ENCODE results near the gene TAOK2. TPM values are rescaled to one million over a fixed set of nuclear protein-coding genes. Genes with fewer than 3 reads are reported as not detected.
A peak's percentile ranks its signal among the peaks of the same experiment; 100 is the strongest.

Gene TAOK2
- total and polyA plus RNA-seq, 2 of the 13 experiments (the other 11 are each of a cell fraction or from before 2014, with no cell fraction given), result 17.4 to 43.2 TPM

DNA sequence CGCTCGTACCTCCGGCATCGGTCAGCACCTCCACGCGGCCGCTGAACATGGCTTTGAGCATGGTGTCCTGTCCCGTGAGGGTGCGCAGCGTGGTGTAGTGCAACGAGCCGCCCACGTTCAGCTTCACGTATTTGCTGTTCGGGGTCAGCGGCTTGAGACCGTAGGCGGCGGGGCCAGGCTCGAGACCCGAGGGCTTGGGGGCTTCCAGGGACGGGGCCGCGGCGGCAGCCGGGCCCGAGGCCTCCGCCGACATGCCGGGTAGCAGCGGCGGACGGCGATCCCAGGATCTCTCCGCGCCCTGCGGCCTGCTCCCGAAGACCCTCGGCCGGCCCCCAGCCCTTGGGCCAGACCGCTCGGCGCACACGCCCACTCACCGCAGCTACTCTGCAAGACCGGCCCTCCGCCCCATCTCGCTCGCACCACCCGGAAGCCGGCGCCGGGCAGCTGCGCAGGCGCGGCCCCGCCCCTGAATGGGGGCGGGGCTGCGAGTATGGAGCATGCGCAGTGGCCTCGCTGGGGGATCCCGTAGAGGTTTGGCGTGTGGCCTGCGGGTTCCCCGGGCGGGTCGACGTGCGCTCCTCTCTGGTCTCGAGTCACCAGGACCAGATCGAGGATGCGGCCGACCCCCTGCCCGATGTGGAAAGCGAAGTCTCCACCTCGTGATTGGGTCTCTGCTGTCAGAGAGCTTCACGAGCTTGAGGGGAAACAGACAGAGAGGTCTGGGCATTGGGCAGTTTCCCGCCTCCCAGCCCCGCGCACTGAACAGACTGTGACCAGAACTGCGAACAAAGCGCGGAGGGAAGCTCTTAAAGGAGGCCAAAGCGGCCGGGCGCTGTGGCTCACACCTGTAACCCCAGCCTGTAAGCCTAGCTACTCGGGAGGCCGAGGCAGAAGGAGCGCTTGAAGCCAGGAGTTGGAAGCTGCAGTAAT, 47.6 kb upstream of the TAOK2 start, which contains the start of gene KCTD13 (continued):
- TF ChIP-seq, protein P1, sequence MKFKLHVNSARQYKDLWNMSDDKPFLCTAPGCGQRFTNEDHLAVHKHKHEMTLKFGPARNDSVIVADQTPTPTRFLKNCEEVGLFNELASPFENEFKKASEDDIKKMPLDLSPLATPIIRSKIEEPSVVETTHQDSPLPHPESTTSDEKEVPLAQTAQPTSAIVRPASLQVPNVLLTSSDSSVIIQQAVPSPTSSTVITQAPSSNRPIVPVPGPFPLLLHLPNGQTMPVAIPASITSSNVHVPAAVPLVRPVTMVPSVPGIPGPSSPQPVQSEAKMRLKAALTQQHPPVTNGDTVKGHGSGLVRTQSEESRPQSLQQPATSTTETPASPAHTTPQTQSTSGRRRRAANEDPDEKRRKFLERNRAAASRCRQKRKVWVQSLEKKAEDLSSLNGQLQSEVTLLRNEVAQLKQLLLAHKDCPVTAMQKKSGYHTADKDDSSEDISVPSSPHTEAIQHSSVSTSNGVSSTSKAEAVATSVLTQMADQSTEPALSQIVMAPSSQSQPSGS (CRISPR knock-in tag; IDR thresholded peaks at IDR 0.05), result peak; percentile 47
- TF ChIP-seq ZNF569 (CRISPR knock-in tag; IDR thresholded peaks at IDR 0.05; ENCODE audit: borderline replicate concordance) (peak; percentile 84; the same call in 1 of the 2 replicates), MYNN (CRISPR knock-in tag; IDR thresholded peaks at IDR 0.05; ENCODE audit: low read depth) (peak; percentile 93), ZNF644 (CRISPR knock-in tag; IDR thresholded peaks at IDR 0.05; ENCODE audit: low read depth) (no peak), STAT5B (CRISPR knock-in tag; IDR thresholded peaks at IDR 0.05) (no peak), ZNF552 (CRISPR knock-in tag; IDR thresholded peaks at IDR 0.05; ENCODE audit: borderline replicate concordance) (no peak; the same call in 1 of the 2 replicates), ZFP1 (CRISPR knock-in tag; IDR thresholded peaks at IDR 0.05) (no peak), ZNF75D (CRISPR knock-in tag; IDR thresholded peaks at IDR 0.05; ENCODE audit: borderline replicate concordance) (no peak), RCOR2 (CRISPR knock-in tag; IDR thresholded peaks at IDR 0.05) (no peak; the same call in 1 of the 2 replicates), CEBPB (IDR thresholded peaks at IDR 0.05; ENCODE audit: borderline replicate concordance, low read depth, low read length) (no peak), PHF20 (CRISPR knock-in tag; IDR thresholded peaks at IDR 0.05) (peak; percentile 79), ISL2 (CRISPR knock-in tag; IDR thresholded peaks at IDR 0.05) (peak; percentile 53; the same call in 1 of the 2 replicates), ZNF782 (CRISPR knock-in tag; IDR thresholded peaks at IDR 0.05; ENCODE audit: borderline replicate concordance) (no peak), CREM (IDR thresholded peaks at IDR 0.05) (no peak), CREM (CRISPR knock-in tag; IDR thresholded peaks at IDR 0.05) (no peak), ZNF34 (CRISPR knock-in tag; IDR thresholded peaks at IDR 0.05; ENCODE audit: borderline replicate concordance) (no peak), PHF8 (CRISPR knock-in tag; IDR thresholded peaks at IDR 0.05) (peak; percentile 96), REXO4 (CRISPR knock-in tag; IDR thresholded peaks at IDR 0.05; ENCODE audit: borderline replicate concordance) (no peak), KLF12 (CRISPR knock-in tag; IDR thresholded peaks at IDR 0.05; ENCODE audit: borderline replicate concordance) (peak; percentile 96)
- TF ChIP-seq, protein P2, sequence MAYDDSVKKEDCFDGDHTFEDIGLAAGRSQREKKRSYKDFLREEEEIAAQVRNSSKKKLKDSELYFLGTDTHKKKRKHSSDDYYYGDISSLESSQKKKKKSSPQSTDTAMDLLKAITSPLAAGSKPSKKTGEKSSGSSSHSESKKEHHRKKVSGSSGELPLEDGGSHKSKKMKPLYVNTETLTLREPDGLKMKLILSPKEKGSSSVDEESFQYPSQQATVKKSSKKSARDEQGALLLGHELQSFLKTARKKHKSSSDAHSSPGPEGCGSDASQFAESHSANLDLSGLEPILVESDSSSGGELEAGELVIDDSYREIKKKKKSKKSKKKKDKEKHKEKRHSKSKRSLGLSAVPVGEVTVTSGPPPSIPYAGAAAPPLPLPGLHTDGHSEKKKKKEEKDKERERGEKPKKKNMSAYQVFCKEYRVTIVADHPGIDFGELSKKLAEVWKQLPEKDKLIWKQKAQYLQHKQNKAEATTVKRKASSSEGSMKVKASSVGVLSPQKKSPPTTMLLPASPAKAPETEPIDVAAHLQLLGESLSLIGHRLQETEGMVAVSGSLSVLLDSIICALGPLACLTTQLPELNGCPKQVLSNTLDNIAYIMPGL (CRISPR knock-in tag; IDR thresholded peaks at IDR 0.05; ENCODE audit: borderline replicate concordance in 1 of 2, low read depth in 1 of 2), result peak; percentile 17 to 76; a peak in 3 of 4 replicates
- TF ChIP-seq, protein P3, sequence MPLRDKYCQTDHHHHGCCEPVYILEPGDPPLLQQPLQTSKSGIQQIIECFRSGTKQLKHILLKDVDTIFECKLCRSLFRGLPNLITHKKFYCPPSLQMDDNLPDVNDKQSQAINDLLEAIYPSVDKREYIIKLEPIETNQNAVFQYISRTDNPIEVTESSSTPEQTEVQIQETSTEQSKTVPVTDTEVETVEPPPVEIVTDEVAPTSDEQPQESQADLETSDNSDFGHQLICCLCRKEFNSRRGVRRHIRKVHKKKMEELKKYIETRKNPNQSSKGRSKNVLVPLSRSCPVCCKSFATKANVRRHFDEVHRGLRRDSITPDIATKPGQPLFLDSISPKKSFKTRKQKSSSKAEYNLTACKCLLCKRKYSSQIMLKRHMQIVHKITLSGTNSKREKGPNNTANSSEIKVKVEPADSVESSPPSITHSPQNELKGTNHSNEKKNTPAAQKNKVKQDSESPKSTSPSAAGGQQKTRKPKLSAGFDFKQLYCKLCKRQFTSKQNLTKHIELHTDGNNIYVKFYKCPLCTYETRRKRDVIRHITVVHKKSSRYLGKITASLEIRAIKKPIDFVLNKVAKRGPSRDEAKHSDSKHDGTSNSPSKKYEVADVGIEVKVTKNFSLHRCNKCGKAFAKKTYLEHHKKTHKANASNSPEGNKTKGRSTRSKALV (CRISPR knock-in tag; IDR thresholded peaks at IDR 0.05), result peak; percentile 82
- TF ChIP-seq, protein P4, sequence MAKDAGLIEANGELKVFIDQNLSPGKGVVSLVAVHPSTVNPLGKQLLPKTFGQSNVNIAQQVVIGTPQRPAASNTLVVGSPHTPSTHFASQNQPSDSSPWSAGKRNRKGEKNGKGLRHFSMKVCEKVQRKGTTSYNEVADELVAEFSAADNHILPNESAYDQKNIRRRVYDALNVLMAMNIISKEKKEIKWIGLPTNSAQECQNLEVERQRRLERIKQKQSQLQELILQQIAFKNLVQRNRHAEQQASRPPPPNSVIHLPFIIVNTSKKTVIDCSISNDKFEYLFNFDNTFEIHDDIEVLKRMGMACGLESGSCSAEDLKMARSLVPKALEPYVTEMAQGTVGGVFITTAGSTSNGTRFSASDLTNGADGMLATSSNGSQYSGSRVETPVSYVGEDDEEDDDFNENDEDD (CRISPR knock-in tag; IDR thresholded peaks at IDR 0.05; ENCODE audit: borderline replicate concordance), result peak; percentile 82
- TF ChIP-seq, protein P5, sequence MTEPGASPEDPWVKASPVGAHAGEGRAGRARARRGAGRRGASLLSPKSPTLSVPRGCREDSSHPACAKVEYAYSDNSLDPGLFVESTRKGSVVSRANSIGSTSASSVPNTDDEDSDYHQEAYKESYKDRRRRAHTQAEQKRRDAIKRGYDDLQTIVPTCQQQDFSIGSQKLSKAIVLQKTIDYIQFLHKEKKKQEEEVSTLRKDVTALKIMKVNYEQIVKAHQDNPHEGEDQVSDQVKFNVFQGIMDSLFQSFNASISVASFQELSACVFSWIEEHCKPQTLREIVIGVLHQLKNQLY (CRISPR knock-in tag; IDR thresholded peaks at IDR 0.05), result no peak

Data from HepG2 (cell line).